GM18909 (cell line): ENCODE results near the gene JAZF1.

Experiments
- ATAC-seq: cut with Tn5 transposase; IDR thresholded peaks from one replicate; pipeline ENCODE4 v1.9.1; 2021; ENCODE audit warnings: mild to moderate bottlenecking; ENCODE audit not compliant: unreplicated experiment, poor library complexity

Gene JAZF1

DNA sequence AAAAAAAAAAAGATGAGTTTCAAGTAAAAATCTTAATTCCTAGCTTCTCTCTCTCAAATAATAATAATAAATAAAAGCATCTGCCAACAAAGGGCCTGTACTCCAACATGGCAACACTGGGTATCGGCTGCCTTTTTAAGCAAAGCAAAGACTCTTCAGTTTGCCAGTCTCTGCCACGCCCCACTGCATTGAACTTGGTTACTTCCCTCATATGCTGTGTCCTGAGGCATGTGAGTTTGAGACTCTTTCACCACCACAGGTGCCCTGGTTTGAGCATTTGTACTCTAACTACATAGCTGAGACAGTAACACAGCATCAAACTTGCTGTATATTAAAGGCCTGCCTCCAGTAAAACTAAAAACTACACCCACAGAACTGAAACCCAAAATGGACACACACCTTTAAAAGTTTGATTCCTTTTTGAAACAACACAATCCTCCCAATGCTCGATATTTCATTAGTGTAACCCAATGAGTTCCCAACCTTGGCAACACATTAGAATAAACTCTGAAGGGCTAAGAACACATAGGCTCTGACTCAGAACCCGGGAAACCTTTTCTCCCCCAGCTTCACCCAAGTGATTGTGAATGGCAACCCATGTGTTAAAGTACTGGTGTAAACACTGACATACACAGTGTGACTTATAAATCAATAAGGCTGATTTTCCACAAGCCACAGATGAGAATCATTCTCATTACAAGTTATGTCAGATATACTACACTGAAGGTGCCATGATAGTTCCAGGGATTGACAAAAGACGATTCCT, 12.0 kb downstream of the JAZF1 start:
- no peak for ATAC-seq

DNA sequence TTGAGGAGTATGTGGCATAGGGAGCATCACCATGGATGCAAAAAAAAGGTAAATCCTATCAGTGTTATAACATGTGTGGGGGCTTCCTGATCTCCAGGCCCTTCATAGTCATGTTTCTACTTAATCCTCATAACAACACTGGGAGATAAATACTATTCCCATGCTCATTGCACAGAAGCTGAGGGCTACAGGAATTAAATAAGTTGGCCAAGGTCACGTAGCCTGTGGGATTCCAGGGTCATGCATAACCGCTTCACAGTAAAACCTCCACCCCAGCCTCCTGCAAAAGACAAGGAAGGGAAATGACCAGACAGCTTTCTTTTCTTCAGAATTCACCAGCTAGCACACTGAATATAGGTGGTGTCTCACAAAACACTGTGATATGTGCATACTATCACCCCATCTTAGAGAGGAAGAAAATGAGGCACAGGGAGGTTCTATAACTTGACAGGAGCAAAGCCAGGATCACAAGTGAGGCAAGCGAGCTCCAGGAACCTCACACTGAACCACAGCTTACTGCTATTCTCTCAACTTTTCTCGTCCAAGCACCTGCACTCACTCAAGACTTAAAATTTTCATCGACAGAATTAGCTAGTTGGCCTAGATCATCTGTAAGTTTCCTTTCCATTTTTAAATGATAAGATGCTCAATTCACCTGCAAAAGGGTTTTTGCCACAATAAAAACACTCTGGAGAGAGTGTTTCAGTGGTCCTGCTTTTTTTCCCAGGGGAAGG, 13.4 kb downstream of the JAZF1 start:
- no peak for ATAC-seq

DNA sequence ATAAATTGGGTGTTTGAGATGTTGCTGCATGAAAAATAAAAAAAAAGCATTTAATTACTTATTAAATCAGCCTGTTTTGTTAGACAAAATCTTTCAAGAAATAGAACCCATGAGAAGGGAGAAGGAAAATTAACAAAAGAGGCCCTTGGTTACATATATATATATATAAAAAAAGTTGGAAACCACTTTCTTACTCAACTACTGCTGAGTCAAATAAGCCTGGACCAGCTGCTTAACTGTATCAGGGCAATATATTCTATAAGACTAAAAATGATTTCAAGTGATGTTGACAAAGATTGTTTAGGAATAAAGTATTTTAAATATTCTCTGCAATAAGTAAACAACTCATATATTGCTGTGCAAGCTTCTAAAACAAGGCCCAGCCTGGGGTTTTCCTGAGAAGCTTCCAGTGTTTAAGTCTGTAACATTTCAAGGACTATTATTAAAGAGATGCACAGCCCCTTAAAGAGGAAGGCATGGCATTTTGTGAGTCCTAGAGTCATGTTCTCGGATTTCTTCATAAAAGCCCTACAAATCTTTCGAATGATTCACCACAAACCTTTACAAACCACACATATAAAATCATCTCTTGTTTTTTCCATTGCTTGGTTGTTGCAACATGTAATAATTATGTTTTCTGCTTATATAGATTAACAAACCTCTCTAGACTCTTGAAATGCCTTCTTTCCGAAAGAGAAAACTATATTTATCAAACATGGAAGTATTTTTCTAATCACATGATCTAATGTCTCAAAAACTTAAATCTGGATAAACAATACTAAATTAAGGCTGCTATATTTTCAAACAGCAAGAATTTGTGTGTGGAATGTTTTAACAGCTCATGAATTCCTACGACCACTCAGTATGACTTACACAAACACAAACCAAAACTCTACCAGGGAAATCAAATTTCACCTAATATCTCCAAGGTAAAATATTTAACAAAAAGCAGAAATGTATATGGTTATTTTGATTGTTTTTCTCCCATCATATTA, 14.3 kb downstream of the JAZF1 start:
- ATAC-seq: no peak

DNA sequence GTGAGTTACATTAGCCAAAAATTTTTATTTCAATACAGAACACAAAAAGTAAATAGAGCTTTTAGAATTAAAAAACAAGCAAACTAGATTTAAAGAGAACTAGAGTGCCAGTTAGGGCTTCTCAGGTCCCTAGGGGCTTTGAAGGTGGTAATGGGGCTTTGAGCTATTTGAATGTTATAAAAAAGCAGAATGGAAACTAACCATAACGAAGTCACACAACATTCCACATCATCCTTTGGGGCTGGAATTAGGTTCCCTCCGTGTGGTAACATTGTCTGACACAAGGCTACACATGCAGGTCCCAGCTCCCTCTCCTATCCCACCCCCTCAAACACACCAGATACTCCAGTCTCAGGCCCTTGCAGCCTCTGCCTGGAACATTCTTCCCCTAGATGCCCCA, 15.3 kb downstream of the JAZF1 start:
- no peak for ATAC-seq

DNA sequence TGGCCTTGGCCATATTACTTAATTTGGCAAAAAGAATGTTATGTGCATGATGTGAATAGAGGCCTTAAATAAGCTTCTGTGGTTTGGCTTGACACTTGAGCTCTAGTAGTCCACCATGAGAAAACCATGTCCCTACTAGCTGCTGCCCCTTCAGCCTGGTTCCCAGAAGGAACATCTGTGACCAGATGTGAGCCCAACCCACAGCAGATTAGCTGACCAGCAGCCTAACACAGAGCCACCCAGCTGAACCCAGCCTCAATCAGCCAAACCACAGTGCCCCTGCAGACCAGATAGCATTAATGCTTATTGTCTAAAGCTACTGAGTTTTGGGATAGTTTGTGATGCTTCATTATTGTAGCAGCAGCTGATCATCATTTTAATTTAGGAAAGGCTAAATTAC, 16.6 kb downstream of the JAZF1 start:
- ATAC-seq: no peak

DNA sequence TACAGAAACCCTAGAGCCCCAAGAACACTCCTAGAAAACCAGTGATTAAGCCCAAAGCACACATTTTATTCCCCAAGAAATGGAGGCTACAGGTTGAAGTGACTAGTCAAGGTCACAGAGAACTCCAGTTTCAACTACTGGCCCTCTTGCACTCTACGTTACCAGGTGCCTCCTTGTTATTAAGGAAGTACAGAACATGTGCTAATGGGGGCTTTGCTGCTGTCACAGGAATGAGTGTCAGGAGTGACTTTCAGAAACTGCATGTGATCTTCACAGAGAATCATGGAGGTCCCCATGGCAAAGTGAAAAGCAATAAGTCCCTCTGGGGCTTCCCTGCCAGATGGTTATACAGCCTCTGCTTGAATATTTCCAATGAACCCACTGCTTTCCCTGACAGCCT, 19.3 kb downstream of the JAZF1 start:
- ATAC-seq: no peak

DNA sequence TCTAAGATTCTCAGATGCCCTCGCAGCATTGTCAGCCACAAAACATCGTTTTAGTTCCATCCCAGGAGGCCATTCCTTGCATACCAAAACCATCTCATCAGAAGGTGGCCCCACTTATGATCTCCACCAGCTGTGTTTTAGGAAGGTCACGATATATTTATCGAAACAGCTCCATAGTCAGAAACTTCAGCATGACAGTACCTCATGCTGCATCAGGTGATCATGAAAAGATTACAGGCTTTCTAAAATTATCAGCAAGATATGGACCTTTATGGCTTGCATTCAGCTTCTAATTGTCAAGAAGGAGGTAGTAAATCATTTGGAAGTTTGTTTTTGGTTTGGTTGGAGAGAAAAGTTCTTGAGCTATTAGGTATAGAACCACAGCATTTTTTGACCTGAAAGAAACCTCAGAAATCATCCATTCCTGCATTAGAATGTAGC, 20.0 kb downstream of the JAZF1 start:
- ATAC-seq: no peak

DNA sequence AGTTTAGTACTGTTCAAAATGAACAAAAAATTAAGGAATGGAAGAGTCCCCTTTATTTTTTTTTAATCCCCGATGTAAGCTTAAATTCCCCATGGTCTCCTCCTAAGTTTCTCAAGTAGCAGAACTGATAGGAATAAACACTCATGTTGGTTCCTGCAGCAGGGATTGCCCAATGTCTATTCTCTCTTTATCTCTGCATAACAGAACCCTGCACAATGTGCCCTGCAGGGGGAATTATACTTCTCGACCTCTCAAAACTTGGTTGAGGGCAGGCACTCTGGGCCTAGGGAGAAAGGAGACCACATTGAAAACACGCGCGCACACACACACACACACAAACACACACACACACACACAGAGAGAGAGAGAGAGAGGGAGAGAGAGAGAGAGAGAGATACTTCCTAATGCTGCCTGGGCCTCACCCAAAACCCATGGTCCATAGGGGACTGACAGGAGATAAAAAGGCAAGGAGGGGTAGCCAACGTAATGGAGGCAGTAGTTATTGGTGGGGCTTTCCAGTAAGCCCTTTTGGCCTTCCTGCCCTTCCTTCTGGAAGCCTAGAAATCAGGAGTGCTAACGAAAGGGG, 22.7 kb downstream of the JAZF1 start:
- ATAC-seq: no peak

DNA sequence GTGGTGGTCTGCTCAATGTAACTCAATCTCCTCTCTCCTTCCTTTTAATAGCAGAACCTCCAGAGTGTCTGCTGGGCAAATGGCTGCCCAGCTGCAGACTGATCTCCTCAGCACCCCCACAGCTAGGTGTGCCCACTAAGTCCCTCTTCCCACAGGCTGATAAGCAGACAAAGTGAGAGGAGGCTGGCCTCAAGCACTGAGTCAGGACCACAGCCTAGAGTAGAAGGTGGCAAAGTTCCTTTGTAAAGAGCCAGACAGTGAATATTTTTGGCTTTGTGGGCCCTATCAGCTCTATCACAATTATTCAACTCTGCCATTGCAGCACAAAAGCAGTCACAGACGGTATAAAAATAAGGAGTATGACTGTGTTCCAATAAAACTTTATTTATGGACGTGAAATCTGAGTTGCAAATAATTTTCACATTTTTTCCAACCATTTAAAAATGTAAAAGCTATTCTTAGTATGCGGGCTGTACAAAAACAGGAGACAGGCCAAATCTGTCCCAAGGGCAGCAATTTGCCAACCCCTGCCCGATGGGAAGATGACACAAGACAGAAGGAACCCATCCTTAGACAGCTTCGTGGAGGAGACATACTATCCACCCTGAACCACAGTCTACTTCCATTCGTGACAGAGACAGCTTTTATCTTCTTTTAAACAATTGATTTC, 23.4 kb downstream of the JAZF1 start:
- ATAC-seq: no peak

DNA sequence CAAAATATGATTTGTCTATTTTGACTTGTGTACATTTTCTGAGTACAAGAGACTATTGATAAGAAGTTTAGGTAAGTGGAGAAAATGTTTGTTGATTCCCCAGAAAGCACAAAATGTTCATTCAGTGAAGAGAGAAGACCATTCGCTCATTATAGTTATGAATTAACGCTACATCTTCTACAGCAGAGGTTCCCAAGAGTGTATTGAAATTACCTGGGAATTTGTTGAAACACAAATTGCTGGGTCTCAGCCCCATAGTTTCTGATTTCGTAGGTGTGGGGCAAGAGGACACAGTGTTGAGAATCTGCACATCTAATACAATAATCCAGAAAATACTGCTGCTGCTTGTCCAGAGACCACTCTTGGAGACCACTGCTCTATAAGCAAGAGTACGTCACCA, 24.2 kb downstream of the JAZF1 start:
- no peak for ATAC-seq

DNA sequence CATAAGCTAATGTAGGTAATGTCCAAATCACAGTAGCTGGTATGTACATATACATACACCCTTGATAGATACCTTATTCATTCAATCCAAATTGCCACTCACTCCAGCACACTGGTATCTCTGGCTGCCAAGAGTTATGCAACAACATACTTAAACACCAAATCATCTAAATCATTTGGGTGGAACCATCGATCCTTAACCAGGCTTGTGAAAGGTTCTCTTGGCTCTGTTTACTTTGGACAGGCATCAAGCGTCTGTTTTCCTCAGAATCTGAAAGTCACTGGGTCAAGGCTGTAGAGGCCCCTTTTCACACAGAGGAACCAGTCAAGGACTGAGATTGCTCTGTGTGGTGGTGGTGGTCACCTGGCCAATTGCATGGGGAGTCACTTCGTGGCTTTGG, 24.6 kb downstream of the JAZF1 start:
- no peak for ATAC-seq

DNA sequence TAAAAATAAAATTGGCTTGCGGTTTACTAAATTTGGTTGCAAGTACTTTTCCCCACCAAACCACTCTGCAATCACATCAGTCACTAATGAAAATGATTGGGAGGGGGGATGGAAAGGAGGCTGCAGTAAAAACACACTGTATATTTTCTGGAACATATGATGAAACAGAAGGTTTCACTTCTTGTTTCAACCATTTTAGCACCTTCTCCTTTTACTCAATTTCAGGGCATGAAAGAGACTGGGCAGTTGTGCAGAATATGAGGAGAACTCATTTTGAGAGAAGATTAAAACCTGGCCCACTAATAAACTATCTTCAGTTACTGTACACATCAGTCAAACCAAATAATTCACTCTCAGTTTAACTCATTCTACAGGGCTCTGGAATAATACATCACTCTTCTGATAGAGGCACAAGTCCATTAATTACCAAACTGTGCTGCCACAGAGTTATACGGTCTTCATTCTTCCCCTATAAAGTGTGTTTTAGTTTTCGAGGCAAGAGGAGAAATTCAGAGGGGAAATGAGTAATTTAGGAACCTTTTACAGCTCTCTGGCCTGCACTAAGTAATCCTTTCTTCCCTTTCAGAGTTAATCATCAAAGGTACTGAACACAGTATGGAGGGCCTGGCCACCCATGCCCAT, 25.5 kb downstream of the JAZF1 start:
- ATAC-seq: peak; percentile 79

DNA sequence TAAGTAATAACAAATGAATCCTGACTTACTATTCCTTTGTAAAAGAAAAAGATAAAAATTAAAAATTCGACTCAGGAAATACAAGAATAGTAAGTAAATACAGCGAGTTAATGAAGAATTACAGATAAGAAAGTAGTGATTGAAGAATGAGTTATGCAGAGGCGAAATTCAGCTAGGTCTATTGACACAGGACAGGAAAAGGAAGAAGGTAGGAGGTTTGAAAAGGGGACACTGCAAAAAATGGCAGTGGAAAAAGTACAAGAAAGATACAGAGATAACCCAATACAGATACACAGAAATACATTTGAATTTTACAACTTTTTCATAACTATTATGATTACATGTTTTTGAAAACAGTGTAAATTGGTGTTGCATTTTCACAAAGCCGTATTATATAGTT, 28.0 kb downstream of the JAZF1 start:
- no peak for ATAC-seq

DNA sequence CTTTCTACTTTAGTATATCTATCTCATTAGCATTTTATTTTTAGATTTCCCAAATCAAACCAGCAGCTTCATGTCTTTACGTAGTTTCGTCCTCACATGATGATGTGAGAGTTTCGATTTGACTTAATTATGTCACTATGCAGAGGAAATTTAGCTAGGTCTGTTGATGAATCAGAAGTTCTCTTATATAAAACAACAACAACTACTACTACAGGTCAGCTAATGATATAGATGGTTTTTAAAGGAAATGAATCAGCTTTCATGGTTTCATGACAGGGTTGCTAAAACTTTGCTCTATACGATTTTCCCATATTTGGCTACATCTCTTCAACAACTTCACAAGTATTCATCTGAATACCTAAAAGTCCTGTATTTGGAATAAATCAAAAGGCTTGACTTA, 28.6 kb downstream of the JAZF1 start:
- peak; percentile 27 for ATAC-seq

DNA sequence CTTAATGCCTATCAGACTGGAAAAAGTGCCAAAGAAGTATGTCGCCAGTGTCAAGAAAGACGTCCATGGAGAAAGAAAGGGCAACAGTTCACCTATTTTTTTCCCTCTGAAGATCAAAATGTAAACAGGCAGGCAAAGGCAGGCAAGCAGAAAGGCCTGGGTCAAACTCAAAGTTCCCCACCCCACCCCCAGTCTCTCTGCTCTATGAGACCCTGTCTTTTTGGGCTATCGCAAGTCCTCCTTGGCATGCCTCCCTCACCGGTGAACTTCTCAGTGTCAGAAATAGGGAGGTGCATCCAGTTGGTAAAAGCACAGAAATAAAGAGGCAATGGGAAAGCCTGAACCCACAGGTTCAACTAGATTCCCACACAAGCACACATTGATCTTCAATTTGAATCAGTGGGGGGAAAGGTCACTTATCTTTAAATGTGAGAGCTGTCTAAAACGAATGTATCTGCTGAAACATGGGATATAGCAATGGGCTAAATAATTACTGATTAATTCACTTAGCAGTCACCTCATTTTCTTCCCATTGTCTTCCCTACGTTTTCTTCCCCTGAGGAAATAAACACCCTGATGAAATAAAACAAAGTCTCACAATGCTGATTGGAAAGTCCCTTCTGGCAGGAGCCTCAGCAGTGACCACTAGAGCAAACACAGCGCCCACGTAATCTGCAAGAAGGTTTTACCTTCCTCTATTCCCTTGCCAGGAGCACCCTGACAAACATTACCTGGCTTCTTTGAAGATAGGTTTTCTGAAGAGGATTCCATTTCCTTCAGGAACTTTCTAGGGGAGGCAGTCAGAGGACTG, 31.1 kb downstream of the JAZF1 start:
- peak; percentile 36 for ATAC-seq

DNA sequence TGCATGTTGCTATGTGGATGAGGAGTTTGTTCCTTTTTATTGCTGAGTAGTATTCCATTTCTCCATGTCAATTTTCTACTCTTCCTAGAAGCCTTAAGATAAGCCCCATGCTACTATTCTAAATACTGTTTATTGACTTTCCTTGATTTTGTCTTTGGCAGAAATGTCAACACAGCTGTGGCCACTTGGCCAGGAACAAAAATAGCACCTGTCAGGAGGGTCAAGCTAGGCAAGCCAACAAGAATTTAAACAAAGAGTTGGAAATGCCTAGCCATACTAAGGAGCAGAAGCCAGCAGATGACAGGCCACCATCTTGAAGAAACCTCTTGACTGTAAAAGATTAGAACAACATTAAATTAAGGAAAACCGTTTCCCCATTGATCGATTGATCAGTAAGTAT, 34.7 kb downstream of the JAZF1 start:
- no peak for ATAC-seq

DNA sequence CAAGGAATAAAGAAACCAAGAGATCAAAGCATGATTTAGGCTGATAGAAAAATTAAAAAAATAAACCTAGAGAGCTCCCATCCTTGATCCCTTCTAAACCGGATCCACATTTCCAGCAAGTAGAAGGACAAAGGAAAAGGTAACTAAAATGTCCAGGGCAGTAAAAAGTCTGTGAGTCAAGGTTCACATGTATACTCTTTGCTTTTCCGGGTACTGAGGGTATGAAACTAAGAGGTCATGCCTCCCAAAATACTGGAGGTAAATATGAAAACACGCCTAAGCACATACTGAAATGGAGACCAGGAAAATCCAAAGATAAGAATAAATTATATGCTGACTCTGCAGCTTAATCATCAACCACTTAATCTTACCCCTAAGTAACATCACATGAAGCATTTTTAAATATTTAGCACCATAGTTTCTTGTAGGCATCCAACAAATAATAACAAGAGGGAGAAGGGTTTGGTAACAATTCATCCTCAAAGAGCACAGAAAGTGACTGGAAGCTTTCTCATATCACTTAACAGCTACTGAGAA, 35.4 kb downstream of the JAZF1 start:
- ATAC-seq: no peak

DNA sequence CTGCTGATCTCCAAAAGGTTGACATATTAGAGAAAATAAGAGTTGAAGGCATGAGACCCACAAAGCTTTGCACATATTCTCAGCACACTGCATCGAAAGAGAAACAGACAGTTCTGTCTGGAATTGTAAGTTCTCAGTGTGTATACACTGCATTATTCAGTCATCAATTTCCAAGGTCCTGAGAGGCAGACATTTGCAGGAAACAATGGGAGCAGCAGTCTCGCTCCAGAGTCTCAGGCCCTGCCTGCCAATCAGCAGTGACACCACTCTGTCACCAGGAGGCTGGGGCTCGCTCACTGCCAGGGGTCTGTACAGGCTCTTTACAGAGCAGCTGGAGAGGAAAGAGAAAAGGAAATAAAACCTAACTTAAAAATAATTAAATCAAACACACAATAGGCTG, 36.3 kb downstream of the JAZF1 start:
- ATAC-seq: no peak
